Measurements from ENCODE around the gene SEMA5B.

The SEMA5B gene

DNA sequence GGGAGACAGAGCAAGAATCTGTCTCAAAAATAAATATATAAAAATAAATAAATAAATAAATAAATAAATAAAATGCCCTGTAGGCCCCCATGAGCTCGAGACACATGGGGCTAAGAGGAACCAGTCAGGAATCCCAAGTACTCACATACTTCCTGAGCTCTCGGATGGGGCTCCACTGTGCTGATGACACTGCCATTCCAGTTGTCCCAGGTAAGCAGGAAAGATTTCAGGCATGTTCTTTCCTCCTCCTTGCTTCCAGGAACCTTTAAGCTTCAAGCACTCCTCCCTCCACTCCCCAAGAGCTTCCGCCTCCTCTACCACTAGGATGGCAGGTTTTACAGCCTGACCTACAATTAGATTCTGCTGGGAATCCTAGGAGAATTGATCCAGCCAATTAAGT, 119.3 kb downstream of the SEMA5B start:
- Histone ChIP-seq H3K4me3 (no peak overlapping the region), H3K27ac (no peak overlapping the region)
- TF ChIP-seq CTCF (IDR thresholded peaks at IDR 0.05) = no peak
- peak; percentile 12 for DNase-seq (ENCODE audit: low spot score)

DNA sequence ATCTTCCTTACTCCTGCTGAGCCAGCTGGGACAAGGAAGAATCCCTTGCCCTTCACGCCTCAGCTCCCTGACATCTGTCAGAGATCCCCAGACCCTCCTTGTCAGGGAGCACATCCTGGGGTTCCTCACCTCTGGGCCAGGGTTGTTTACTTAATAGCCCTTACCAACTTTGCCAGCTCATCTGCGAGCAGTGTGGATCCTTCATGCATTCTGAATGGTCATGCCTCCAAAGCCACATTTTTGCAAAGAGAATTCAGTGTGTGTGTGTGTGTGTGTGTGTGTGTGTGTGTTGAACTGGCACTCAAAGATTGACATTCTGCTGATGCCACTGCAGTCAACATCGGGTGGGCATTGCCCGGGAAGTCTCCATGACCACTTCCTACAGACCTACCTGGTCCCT, 120.1 kb downstream of the SEMA5B start:
- no peak for DNase-seq (ENCODE audit: low spot score)
- no peak for TF ChIP-seq CTCF (IDR thresholded peaks at IDR 0.05)
- Histone ChIP-seq H3K27ac (no peak overlapping the region), H3K4me3 (no peak overlapping the region)

DNA sequence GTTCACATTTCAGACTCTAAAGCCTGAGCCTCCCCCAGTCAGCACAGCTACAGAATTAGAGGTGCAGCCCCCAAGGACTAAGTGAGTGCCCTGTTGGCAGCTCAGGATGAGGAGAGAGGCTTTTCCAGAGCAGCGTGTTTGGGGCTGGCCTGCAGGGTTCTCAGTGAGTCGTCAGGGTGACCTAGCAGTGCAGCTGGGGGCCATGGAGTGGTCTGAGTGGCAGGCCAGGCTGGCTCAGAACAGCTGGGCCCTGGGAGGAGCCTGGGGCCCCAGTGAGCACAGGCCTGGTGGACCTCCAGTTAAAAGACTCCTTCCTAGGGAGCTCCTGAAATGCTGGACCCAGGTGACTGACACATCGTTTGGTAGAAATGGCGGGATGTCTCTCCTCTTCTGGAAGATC, 124.4 kb downstream of the SEMA5B start:
- no peak overlapping the region for H3K4me3 ChIP-seq
- DNase-seq (ENCODE audit: low spot score) = peak; percentile 55
- no peak overlapping the region for H3K27ac ChIP-seq
- TF ChIP-seq CTCF (IDR thresholded peaks at IDR 0.05) = no peak

DNA sequence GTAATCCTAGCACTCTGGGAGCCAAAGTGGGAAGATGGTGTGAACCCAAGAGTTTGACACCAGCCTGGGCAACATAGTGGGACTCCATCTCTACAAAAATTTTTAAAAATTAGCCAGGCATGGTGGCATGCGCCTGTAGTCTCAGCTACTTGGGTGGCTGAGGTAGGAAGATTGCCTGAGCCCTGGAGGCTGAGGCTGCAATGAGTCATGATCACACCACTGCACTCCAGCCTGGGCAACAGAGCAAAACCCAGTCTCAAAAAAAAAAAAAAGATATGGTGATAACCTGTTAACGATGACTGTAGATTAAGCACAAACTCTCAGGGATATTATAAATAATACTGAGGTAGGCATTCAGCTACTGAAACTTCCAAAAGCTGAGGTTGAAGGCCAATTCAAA, 125.2 kb downstream of the SEMA5B start:
- no peak for TF ChIP-seq CTCF (IDR thresholded peaks at IDR 0.05)
- Histone ChIP-seq H3K4me3 (no peak overlapping the region), H3K27ac (no peak overlapping the region)
- DNase-seq (ENCODE audit: low spot score) = no peak

GRCh38 chr3:122898298-122898697, 129.3 kb downstream of the SEMA5B start:
- TF ChIP-seq CTCF (IDR thresholded peaks at IDR 0.05) = no peak

DNA sequence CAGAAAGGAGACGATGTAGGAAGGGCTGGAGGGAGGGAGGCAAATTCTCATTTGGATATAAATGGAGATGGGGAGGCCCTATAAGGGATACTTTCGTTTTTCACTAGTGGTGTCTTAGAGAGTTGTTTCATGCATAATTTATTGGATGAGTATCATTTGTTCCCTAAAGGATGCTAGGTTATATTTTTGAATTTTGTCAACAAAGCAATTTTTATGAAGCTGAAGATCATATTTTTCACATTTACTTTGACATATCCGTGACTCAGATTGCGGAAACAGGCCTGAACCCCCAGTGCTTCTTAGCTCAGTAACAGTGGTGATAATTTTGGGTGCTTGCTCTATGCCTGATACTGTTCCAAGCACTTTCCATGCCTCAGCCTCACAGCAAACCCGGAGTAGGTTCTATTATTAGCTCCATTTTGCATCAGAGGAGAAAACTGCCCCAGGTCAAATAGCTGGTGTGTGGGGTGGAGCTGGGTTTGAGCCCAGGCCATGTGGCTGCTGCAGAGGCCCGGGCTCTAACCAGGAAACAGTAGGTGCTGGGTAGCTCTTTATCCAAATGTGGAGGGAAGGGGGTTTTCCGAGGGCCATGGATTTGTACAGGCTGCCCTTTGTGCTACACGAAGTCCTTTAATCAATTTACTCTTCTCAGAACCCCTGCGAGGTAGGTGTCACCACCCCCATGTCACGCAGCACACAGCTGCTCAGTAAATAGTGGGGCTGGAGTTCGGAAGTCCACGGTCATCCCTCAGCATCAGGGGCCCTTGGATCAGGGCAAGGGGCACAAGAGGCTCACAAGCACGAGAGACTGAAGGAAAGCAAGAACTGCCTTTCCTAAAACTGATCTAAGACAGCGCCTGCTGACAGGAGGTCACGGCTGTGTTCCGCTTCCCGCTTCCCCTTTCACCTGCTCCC, 133.6 kb downstream of the SEMA5B start:
- no peak for TF ChIP-seq CTCF (IDR thresholded peaks at IDR 0.05)
- H3K27ac ChIP-seq = peak overlapping the region in 1 of 2 donors; percentile 31
- no peak overlapping the region for H3K4me3 ChIP-seq
- no peak for DNase-seq (ENCODE audit: low spot score)

More at GRCh38 chr3:122898298-122898697, 129.3 kb downstream of the SEMA5B start:
- no peak overlapping the region for H3K27ac ChIP-seq
- H3K4me3 ChIP-seq = no peak overlapping the region
- no peak for DNase-seq (ENCODE audit: low spot score)

DNA sequence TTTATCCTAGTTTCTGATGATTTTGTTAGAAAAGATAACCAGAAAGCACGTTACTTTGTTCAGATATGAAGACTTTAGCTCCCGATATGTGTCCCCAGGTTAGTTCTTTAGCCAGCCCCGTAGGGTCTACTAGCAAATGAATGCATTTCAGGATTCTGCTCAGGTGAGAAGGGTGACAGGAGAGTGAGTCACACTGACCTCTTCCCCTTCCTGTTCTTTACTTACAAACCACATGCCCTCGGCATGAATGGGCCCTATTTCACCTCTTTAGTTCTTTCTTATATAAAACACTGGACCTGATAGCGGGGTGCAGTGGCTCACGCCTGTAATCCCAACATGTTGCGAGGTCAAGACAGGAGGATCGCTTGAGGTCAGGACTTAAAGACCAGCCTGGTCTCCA, 134.3 kb downstream of the SEMA5B start:
- DNase-seq (ENCODE audit: low spot score) = no peak
- no peak for TF ChIP-seq CTCF (IDR thresholded peaks at IDR 0.05)
- no peak overlapping the region for H3K4me3 ChIP-seq
- no peak overlapping the region for H3K27ac ChIP-seq

Data from coronary artery (tissue), 2 donors.